Uterus (tissue), 4 donors: ENCODE measurements around the gene TRIM44. TPM values are rescaled to one million over a fixed set of nuclear protein-coding genes. Genes with fewer than 3 reads are reported as not detected.
A peak's percentile ranks its signal among the peaks of the same experiment; 100 is the strongest.

Experiments
- DNase-seq, 2 donors: peaks; one replicate each; pipeline ENCODE4 v3.0.0-alpha.2; 2019 to 2020
- H3K27ac ChIP-seq, 2 donors: fragments of 200-600 bp; sonication (generic); 1 replicate in 1 of 2; 2 replicates in 1 of 2; pipeline ENCODE4 v1.5.1; 2016 to 2018
- H3K27me3 ChIP-seq, 2 donors: fragments of 200-600 bp; sonication (generic); one replicate each; pipeline ENCODE4 v1.5.1; 2018 to 2019; ENCODE audit warnings: control low read depth in 1 of 2
- H3K36me3 ChIP-seq, 2 donors: fragments of 200-600 bp; sonication (generic); one replicate each; pipeline ENCODE4 v1.5.1; 2019; ENCODE audit warnings: control low read depth in 1 of 2
- H3K4me1 ChIP-seq, 2 donors: fragments of 200-600 bp; sonication (generic); one replicate each; pipeline ENCODE4 v1.5.1; 2018 to 2019; ENCODE audit warnings: control low read depth in 1 of 2
- H3K4me3 ChIP-seq, 2 donors: fragments of 200-600 bp; sonication (generic); 1 replicate in 1 of 2; 2 replicates in 1 of 2; pipeline ENCODE4 v1.5.1; 2018 to 2019; ENCODE audit warnings: mild to moderate bottlenecking in 1 of 2
- H3K9me3 ChIP-seq, 2 donors: fragments of 200-600 bp; sonication (generic); one replicate each; pipeline ENCODE4 v1.5.1; 2019; ENCODE audit warnings: control low read depth in 1 of 2
- CTCF ChIP-seq, 4 experiments: fragments of 200-600 bp in 2 of 4; fragments of 450-650 bp in 2 of 4; sonication (generic) in 2 of 4; IDR thresholded peaks; one replicate each; pipeline ENCODE4 v1.5.1; 2016 to 2019; ENCODE audit warnings: antibody characterized with exemption in 4 of 4, mild to moderate bottlenecking in 2 of 4, moderate library complexity in 1 of 4
- POLR2A ChIP-seq, 2 donors: fragments of 450-650 bp; IDR thresholded peaks; one replicate each; pipeline ENCODE4 v1.6.1; 2016; ENCODE audit warnings: antibody characterized with exemption in 2 of 2, mild to moderate bottlenecking in 1 of 2, moderate library complexity in 1 of 2
- intact Hi-C: fragments of 100-400 bp; cut with DNase I; formaldehyde crosslinking; loops from one replicate; pipeline ENCODE4 v1.15.1; 2023; ENCODE audit warnings: low total_unique reads
- total RNA-seq, 4 donors: library from RNA; depleted of rRNA in 3 of 4; stranded (reverse); fragments of >200 nt in 3 of 4; gene quantifications; one replicate each; pipeline versions ENCODE4 v1.1.0 to v1.2.4, GENCODE V29; 2014 to 2023
- donor health status: DM: yes; HTN: yes; CAD: no.

Gene TRIM44
- total RNA-seq, 4 donors from 2014 or later, result 16.1 to 65.3 (median 40.4) TPM

- TF ChIP-seq CTCF (IDR thresholded peaks at IDR 0.05), result no peak
- no peak for TF ChIP-seq POLR2A (IDR thresholded peaks at IDR 0.05)
- H3K27me3 ChIP-seq, result no peaks in the 10 kb centered on the region
- no peaks in the 10 kb centered on the region for H3K4me1 ChIP-seq
- no peaks in the 10 kb centered on the region for H3K9me3 ChIP-seq
- H3K27ac ChIP-seq, result peak within 1 kb of the TSS; percentile 82 to 92
- intact Hi-C loops, result loop anchor here (5.0 kb wide), 2 partner anchors 509 to 639 kb away; no protein-coding TSS in a partner anchor
- peak; percentile 68 to 69 for DNase-seq
- H3K4me3 ChIP-seq, result peak within 1 kb of the TSS; percentile 38 to 56
- no peaks in the 10 kb centered on the region for H3K36me3 ChIP-seq
Measured at GRCh38 chr11:35617687-35618496, 44.7 kb upstream of the TRIM44 start, which contains the start of gene FJX1. FJX1 (plus strand) TSS chr11:35618460; CDS start chr11:35618637, 177 bp downstream.

- intact Hi-C loops, result loop anchor here (5.0 kb wide), 2 partner anchors 509 to 639 kb away; no protein-coding TSS in a partner anchor
- no peak for TF ChIP-seq POLR2A (IDR thresholded peaks at IDR 0.05)
- TF ChIP-seq CTCF (IDR thresholded peaks at IDR 0.05), result peak in 2 of 4 experiments; percentile 2 to 27
- H3K36me3 ChIP-seq, result no peaks in the 10 kb centered on the region
- DNase-seq, result peak; percentile 25 to 48
- H3K9me3 ChIP-seq, result no peaks in the 10 kb centered on the region
- H3K27me3 ChIP-seq, result no peaks in the 10 kb centered on the region
- H3K27ac ChIP-seq, result peak overlapping the region; percentile 82 to 92
- no peaks in the 10 kb centered on the region for H3K4me1 ChIP-seq
- H3K4me3 ChIP-seq, result peak overlapping the region; percentile 38 to 56
Measured at GRCh38 chr11:35618497-35619115, 44.0 kb upstream of the TRIM44 start.

- TF ChIP-seq CTCF (IDR thresholded peaks at IDR 0.05) (no peak), POLR2A (IDR thresholded peaks at IDR 0.05) (no peak)
- Histone ChIP-seq H3K9me3 (no peaks in the 10 kb centered on the region), H3K27me3 (no peaks in the 10 kb centered on the region), H3K4me3 (peak overlapping the region; percentile 38 to 56), H3K36me3 (no peaks in the 10 kb centered on the region), H3K27ac (peak overlapping the region in 1 of 2 donors; percentile 92), H3K4me1 (no peaks in the 10 kb centered on the region)
- intact Hi-C loops, result loop anchor here (5.0 kb wide), 2 partner anchors 508 to 638 kb away; no protein-coding TSS in a partner anchor
- peak; percentile 24 to 29 for DNase-seq
Measured at GRCh38 chr11:35619116-35619854, 43.3 kb upstream of the TRIM44 start.

GRCh38 chr11:35619855-35620640, 42.5 kb upstream of the TRIM44 start:
- H3K4me3 ChIP-seq, result peak overlapping the region; percentile 38 to 56
- TF ChIP-seq POLR2A (IDR thresholded peaks at IDR 0.05) (no peak), CTCF (IDR thresholded peaks at IDR 0.05) (no peak)
- H3K9me3 ChIP-seq, result no peaks in the 10 kb centered on the region
- no peak overlapping the region for H3K27ac ChIP-seq
- H3K36me3 ChIP-seq, result no peaks in the 10 kb centered on the region
- intact Hi-C loops, result loop anchor here (5.0 kb wide), 2 partner anchors 507 to 637 kb away; no protein-coding TSS in a partner anchor
- DNase-seq, result no peak
- no peaks in the 10 kb centered on the region for H3K4me1 ChIP-seq
- H3K27me3 ChIP-seq, result no peaks in the 10 kb centered on the region
